GM12875 (cell line): ENCODE results near the gene AMMECR1L.
"Not testable (repeated sequence)": the region's sequence is repeated elsewhere in the genome, so short reads cannot be mapped to it uniquely, and the experiment has no call there.

Experiments
- H3K4me3 ChIP-seq: one replicate; pipeline ENCODE4 v1.5.1; 2011; ENCODE audit warnings: low read depth, low read length, control low read depth
- TF ChIP-seq, protein P1 (sequence below): IDR thresholded peaks from 2 replicates; pipeline ENCODE4 v1.5.1; 2011; ENCODE audit warnings: low read depth, mild to moderate bottlenecking, control low read depth, inconsistent platforms, low read length, moderate library complexity, borderline replicate concordance; ENCODE audit not compliant: insufficient read depth

The AMMECR1L gene

DNA sequence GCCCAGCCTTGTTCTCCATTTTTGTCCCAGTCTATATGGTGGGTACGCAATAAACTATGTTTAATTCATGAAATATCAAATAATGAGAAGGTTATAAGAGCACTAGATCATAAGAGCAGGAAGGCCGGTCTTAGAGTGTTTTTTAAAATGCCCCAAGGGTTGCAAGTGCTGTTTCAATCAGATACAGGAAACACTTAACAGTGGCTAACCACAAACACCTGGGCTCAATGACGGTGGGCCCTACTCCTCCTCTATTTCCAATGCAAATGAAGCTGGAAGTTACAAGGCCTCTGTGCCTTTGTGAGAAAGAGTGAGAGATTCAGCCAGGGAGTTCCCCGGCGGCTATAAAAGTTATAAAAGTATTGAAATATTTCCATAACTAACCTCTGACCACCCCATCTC, 55.9 kb downstream of the AMMECR1L start:
- no peak overlapping the region for H3K4me3 ChIP-seq
- TF ChIP-seq, protein P1, sequence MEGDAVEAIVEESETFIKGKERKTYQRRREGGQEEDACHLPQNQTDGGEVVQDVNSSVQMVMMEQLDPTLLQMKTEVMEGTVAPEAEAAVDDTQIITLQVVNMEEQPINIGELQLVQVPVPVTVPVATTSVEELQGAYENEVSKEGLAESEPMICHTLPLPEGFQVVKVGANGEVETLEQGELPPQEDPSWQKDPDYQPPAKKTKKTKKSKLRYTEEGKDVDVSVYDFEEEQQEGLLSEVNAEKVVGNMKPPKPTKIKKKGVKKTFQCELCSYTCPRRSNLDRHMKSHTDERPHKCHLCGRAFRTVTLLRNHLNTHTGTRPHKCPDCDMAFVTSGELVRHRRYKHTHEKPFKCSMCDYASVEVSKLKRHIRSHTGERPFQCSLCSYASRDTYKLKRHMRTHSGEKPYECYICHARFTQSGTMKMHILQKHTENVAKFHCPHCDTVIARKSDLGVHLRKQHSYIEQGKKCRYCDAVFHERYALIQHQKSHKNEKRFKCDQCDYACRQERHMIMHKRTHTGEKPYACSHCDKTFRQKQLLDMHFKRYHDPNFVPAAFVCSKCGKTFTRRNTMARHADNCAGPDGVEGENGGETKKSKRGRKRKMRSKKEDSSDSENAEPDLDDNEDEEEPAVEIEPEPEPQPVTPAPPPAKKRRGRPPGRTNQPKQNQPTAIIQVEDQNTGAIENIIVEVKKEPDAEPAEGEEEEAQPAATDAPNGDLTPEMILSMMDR, result no peak

DNA sequence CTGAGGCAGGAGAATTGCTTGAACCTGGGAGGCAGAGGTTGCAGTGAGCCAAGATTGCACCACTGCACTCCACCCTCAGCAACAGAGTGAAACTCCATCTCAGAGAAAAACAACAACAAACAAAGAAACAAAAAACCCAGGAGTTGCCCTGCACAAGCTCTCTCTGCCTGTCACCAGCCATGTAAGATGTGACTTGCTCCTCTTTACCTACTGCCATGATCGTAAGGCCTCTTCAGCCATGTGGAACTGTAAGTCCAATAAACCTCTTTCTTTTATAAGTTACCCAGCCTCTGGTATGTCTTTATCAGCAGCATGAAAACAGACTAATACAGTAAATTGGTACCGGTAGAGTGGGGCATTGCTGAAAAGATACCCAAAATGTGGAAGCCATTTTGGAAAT, 59.0 kb downstream of the AMMECR1L start:
- H3K4me3 ChIP-seq, result not testable (repeated sequence)

DNA sequence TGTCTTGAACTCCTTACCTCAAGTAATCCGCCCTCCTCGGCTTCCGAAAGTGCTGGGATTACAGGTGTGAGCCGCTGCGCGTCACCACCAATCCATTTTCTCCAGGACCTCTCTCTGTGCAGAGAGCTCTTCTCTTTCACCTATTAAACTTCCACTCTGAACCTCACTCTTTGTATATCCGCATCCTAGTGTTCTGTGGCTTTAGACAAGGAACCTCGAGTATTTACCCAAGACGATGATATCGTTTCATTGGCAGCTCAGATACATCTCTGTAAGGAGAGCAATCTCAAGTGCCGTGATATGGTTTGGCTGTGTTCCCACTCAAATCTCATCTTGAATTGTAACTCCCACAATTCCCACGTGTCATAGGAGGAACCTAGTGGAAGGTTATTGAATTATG, 59.7 kb downstream of the AMMECR1L start:
- TF ChIP-seq, protein P1, result no peak
- H3K4me3 ChIP-seq, result no peak overlapping the region

DNA sequence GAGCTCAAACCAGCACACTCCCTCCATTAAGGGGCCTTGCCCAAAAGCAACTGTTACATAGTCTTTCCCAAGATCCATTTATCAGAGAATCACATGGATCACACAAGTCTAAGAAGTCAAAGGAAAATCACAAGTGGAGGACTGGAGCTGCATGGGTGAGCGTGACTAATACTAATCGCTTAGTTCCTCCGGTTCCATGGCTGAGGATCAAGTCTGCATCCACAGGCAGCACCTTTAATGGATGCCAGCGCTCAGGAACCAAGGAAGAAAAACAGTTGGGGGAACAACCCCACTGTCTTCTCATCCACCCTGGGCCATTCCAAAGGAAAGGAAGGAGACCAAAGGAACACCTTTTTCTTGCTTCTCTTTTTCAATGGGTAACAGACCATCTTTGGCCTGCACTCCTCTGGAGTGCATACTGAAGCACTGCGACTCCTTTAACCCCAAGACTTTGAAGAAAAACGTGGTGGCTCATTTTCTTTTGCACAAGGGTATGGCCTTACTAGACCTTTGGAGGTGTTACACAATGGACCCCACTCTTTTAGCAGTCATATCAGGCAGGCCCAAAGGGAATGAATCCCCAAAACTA, 65.6 kb downstream of the AMMECR1L start:
- H3K4me3 ChIP-seq, result no peak overlapping the region
- TF ChIP-seq, protein P1, result no peak

DNA sequence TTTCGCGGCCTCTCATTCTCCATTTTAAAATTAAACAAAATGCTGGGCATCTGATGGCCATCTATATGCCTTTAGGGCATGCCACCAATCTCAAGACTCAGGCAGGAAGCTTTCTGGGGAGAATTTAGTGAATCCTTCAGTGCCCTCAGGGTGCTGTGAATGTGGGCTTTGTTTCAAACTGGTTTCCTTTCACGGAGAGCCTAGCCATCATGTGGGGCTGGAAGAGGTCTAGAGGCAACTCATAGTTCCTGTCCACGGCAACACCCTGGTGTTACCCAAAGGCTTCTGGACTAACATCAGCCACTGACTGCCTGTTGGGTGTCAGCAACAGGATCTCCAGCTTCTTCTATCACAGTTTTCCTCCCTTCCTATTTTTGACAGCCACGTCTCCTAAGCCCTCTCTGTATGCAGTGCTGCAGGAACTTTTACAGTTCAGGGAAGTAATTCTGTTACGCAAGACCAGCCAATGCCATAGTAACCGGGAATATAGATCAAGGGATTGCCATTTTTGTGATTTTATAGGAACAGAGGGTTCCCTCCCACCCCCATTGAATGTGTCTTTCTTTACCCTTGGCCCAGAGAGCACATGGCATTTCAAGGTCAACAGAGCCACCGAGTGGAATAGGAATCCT, 66.8 kb downstream of the AMMECR1L start:
- TF ChIP-seq, protein P1, result no peak
- no peak overlapping the region for H3K4me3 ChIP-seq

DNA sequence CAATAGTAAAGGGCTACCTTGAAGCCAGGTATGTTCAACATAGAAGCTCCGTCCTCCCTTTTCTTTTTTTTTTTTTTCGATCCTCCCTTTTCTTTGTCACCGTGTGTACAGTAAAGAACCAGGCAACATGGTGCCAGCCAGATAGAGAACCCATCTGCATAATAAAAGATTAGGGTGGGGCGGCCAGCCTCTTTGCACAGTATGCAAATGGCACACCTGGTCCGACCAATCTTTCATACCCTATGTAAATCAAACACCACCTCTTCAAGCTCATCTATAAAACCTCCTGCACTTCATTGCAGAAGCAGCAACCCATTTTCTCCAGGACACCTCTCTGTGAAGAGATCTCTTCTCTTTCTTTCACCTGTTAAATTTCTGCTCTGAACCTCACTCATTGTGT, 67.5 kb downstream of the AMMECR1L start:
- TF ChIP-seq, protein P1, result no peak
- H3K4me3 ChIP-seq, result no peak overlapping the region

DNA sequence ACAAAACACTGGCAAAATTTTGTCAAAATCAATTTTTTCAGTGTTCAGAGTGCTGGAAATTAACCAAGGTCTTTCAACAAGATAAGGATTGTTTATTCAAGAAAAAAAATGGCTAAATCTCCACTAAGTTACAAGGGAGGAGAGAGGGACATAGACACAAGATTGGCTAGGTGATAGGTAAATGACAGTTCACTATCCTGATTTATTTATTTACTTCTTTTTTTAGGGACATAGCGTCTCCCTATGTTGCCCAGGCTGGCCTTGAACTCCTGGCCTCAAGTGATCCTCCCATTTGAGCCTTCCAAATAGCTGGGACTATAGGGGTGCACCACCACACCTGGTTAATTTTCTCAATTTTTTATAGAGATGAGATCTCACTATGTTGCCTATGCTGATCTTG, 71.1 kb downstream of the AMMECR1L start:
- TF ChIP-seq, protein P1, result no peak
- H3K4me3 ChIP-seq, result no peak overlapping the region

DNA sequence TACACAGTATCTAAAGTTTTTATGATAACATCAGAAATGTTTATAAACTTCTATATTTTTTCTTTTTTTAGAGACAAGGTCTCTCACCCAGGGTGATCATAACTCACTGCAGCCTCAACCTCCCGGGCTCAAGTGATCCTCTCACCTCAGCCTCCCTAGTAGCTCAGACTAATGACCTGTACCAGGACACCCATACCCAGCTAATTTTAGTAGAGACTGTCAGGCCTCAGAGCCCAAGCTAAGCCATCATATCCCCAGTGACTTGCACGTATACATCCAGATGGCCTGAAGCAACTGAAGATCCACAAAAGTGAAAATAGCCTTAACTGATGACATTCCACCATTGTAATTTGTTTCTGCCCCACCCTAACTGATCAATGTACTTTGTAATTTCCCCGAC, 73.3 kb downstream of the AMMECR1L start:
- not testable (repeated sequence) for H3K4me3 ChIP-seq
